ENCODE data around the gene CENPV. TPM values are rescaled to one million over a fixed set of nuclear protein-coding genes. Genes with fewer than 3 reads are reported as not detected.

CENPV gene
- total and polyA plus RNA-seq, 2 donors (not counting 3 experiments of a cell fraction or from before 2014, with no cell fraction given), result 38.2 to 41.6 TPM

DNA sequence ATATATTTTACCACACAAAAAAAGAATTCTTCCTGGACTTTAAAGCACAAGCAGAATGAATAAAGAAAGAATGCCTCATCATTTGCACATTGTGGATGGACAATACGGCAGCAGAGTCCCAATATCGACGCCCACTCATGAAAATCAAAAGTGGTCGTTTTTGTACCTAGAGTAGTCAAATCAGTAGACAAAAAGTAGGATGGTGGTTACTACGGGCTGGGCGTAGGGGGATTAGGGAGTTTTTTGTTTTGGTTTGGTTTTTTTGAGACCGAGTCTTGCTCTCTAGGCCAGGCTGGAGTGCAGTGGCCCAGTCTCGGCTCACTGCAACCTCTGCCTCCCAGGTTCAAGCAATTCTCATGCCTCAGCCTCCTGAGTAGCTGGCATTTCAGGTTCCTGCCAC, 8.6 kb upstream of the CENPV start:
- no peak overlapping the region for H3K27ac ChIP-seq (ENCODE audit: insufficient read depth, low read depth, low read length)
- H3K79me2 ChIP-seq (ENCODE audit: control insufficient read depth, insufficient read depth, low read length), result no peaks in the 10 kb centered on the region
- H3K27me3 ChIP-seq (ENCODE audit: control insufficient read depth in 2 of 2, insufficient read depth in 2 of 2, low read length in 2 of 2), result no peaks in the 10 kb centered on the region
- no peak overlapping the region for H2AFZ ChIP-seq (ENCODE audit: low read depth, low read length)
- CTCF ChIA-PET, result interaction anchor here (1.0 to 1.5 kb wide), 2 partner anchors 11 to 160 kb away, joined by 3 read pairs; no protein-coding TSS in a partner anchor
- no peak for TF ChIP-seq JUN (IDR thresholded peaks at IDR 0.05; ENCODE audit: borderline replicate concordance, insufficient read depth, insufficient read length, low read depth)
- no peak overlapping the region for H3K4me2 ChIP-seq (ENCODE audit: insufficient read depth, low read length)
- H3K4me1 ChIP-seq (ENCODE audit: control insufficient read depth, extremely low read depth, insufficient read depth, low read length), result no peaks in the 10 kb centered on the region
- no peak overlapping the region for H3K9ac ChIP-seq (replicated peaks; ENCODE audit: extremely low read depth, insufficient read depth, low read length)
- no TSS peak for BruUV-seq (replicated peaks)
- no peak overlapping the region for H3K4me3 ChIP-seq (replicated peaks in 1 of 3; ENCODE audit: insufficient read depth in 1 of 3, low read depth in 1 of 3, low read length in 3 of 3)
- dilution Hi-C loops (cut with MboI; ENCODE audit: extremely low pct_ligation_motif_present, low sequenced_read_pairs) (no loop called here), intact Hi-C loops (cut with micrococcal nuclease) (loop anchor here (2.0 to 10.0 kb wide), 2 partner anchors 53 to 91 kb away; partner anchors contain the start of gene TRPV2)
- H3K36me3 ChIP-seq (ENCODE audit: control insufficient read depth in 2 of 2, extremely low read depth in 1 of 2, insufficient read depth in 2 of 2, low read length in 2 of 2), result no peaks in the 10 kb centered on the region
- FAIRE-seq (no peak), DNase-seq (ENCODE audit: low read depth, low spot score) (no peak)
- H3K9me3 ChIP-seq (replicated peaks; ENCODE audit: control insufficient read depth, insufficient read depth, low read length), result no peaks in the 10 kb centered on the region
- no peaks in the 10 kb centered on the region for H4K20me1 ChIP-seq (replicated peaks; ENCODE audit: control insufficient read depth, extremely low read depth, insufficient read depth, low read length)
- no peaks in the 10 kb centered on the region for H3K9me1 ChIP-seq (replicated peaks; ENCODE audit: control insufficient read depth, extremely low read depth, insufficient read depth, low read length)
- POLR2A ChIA-PET, result interaction anchor here (2.2 kb wide), 1 partner anchor 19 kb away, joined by 16 read pairs; the partner anchor contains the start of gene UBB

DNA sequence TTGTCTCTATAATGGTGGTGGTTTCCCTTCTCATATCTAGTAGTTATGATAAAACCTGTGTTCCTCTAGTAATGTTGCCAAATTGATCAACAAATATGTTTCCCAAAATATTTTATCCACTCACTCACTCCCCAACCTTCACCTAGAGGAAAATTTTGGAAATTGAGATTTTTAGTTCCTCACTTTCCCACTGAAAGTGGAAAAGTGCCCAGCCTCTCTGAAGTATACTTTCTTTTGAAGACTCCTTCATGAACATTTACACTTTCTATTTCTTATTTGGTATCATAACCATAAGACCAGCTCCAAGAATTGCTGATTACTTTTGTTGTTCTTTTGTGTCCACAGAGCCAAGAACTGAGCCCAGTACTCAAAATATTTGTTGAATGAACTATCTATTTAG, 5.1 kb upstream of the CENPV start:
- H3K9me1 ChIP-seq (replicated peaks; ENCODE audit: control insufficient read depth, extremely low read depth, insufficient read depth, low read length), result no peaks in the 10 kb centered on the region
- no TSS peak for BruUV-seq (replicated peaks)
- H3K9me3 ChIP-seq (replicated peaks; ENCODE audit: control insufficient read depth, insufficient read depth, low read length), result no peaks in the 10 kb centered on the region
- intact Hi-C loops (cut with micrococcal nuclease), result no loop called here
- FAIRE-seq, result no peak
- dilution Hi-C loops (cut with MboI; ENCODE audit: extremely low pct_ligation_motif_present, low sequenced_read_pairs), result no loop called here
- no peak overlapping the region for H2AFZ ChIP-seq (ENCODE audit: low read depth, low read length)
- no peaks in the 10 kb centered on the region for H3K27me3 ChIP-seq (ENCODE audit: control insufficient read depth in 2 of 2, insufficient read depth in 2 of 2, low read length in 2 of 2)
- H3K79me2 ChIP-seq (ENCODE audit: control insufficient read depth, insufficient read depth, low read length), result no peaks in the 10 kb centered on the region
- POLR2A ChIA-PET, result no interaction called here
- no peak for DNase-seq (ENCODE audit: low read depth, low spot score)
- H3K27ac ChIP-seq (ENCODE audit: insufficient read depth, low read depth, low read length), result no peak overlapping the region
- H3K9ac ChIP-seq (replicated peaks; ENCODE audit: extremely low read depth, insufficient read depth, low read length), result no peak overlapping the region
- TF ChIP-seq, protein P1, sequence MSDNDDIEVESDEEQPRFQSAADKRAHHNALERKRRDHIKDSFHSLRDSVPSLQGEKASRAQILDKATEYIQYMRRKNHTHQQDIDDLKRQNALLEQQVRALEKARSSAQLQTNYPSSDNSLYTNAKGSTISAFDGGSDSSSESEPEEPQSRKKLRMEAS (IDR thresholded peaks at IDR 0.05; ENCODE audit: insufficient read depth, insufficient read length), result no peak
- CTCF ChIA-PET, result no interaction called here
- no peak overlapping the region for H3K4me3 ChIP-seq (replicated peaks in 1 of 3; ENCODE audit: insufficient read depth in 1 of 3, low read depth in 1 of 3, low read length in 3 of 3)
- H3K4me1 ChIP-seq (ENCODE audit: control insufficient read depth, extremely low read depth, insufficient read depth, low read length), result no peaks in the 10 kb centered on the region
- no peaks in the 10 kb centered on the region for H3K36me3 ChIP-seq (ENCODE audit: control insufficient read depth in 2 of 2, extremely low read depth in 1 of 2, insufficient read depth in 2 of 2, low read length in 2 of 2)
- no peak overlapping the region for H3K4me2 ChIP-seq (ENCODE audit: insufficient read depth, low read length)
- H4K20me1 ChIP-seq (replicated peaks; ENCODE audit: control insufficient read depth, extremely low read depth, insufficient read depth, low read length), result no peaks in the 10 kb centered on the region
